Adrenal gland (tissue), 5 donors: Measurements from ENCODE around the gene PARP8.
A peak's percentile ranks its signal among the peaks of the same experiment; 100 is the strongest.

Experiments used
- POLR2A ChIP-seq, 2 donors: fragments of 450-650 bp; IDR thresholded peaks; one replicate each; pipeline ENCODE4 v1.6.1; 2017; ENCODE audit warnings: antibody characterized with exemption in 2 of 2, mild to moderate bottlenecking in 2 of 2, moderate library complexity in 1 of 2
- TF ChIP-seq, protein P1 (sequence below), 6 experiments: fragments of 450-650 bp in 4 of 6; fragments of 200-600 bp in 2 of 6; sonication (generic) in 1 of 6; IDR thresholded peaks; 1 replicate in 5 of 6; 2 replicates in 1 of 6; pipeline versions ENCODE4 v1.5.1 to v1.8.0; 2016 to 2021; ENCODE audit warnings: antibody characterized with exemption in 6 of 6, mild to moderate bottlenecking in 2 of 6, moderate library complexity in 1 of 6
- donor health status: DM: no; HTN: no; CAD: no.

DNA sequence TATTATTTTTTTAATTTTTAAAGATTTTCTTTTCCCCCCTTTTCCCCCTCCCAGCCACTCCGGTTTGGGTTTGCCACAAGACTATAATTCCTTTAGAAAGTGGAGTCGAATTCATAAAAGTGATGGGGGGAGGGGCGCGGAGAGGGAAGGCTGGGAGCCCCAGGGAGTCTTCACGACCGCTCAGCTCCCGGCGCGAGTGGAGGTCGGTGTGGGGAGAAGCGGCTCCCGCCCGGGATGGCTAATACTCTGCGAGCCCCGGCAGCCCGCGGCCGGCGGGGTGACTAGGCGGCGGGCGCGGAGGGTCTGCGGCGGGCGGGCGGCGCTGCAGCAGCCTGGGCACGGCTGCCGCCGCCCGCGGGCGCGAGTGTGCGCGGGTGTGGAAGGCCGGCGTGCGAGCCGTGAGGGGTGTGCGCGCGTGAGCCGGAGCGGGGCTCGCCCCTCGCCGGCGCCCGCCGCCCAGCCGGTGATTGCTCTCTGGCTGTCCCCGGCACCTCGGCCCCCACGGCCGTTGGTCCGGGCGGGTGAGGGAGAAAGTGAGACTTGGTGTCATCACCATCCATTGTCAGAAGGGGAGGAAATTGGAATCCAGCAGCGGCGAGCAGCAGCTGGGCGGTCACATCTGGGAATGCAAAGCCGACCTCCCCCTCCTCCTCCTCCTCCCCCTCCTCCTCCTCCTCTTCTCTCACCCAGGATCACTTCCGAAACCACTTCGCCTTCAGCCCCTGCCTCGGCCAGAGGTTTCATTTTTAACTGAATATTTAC, at the start of gene PARP8:
- TF ChIP-seq POLR2A (IDR thresholded peaks at IDR 0.05), result peak in 1 of 2 donors; percentile 54
- TF ChIP-seq, protein P1, sequence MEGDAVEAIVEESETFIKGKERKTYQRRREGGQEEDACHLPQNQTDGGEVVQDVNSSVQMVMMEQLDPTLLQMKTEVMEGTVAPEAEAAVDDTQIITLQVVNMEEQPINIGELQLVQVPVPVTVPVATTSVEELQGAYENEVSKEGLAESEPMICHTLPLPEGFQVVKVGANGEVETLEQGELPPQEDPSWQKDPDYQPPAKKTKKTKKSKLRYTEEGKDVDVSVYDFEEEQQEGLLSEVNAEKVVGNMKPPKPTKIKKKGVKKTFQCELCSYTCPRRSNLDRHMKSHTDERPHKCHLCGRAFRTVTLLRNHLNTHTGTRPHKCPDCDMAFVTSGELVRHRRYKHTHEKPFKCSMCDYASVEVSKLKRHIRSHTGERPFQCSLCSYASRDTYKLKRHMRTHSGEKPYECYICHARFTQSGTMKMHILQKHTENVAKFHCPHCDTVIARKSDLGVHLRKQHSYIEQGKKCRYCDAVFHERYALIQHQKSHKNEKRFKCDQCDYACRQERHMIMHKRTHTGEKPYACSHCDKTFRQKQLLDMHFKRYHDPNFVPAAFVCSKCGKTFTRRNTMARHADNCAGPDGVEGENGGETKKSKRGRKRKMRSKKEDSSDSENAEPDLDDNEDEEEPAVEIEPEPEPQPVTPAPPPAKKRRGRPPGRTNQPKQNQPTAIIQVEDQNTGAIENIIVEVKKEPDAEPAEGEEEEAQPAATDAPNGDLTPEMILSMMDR (IDR thresholded peaks at IDR 0.05), result no peak
